Cardiac muscle cell (in vitro differentiated cells and primary cell): ENCODE data around the gene GSE1. TPM values are rescaled to one million over a fixed set of nuclear protein-coding genes. Genes with fewer than 3 reads are reported as not detected.
A peak's percentile ranks its signal among the peaks of the same experiment; 100 is the strongest.

Source experiments
- DNase-seq, 2 donors: peaks; one replicate each; pipeline versions ENCODE4 v3.0.0 to v3.0.0-alpha.2; 2010 to 2017; ENCODE audit warnings: low read depth in 1 of 2, low spot score in 1 of 2
- H3K27ac ChIP-seq: fragments of 200-600 bp; sonication (generic); 2 replicates; pipeline ENCODE4 v1.5.1; 2016
- H3K27me3 ChIP-seq: fragments of 200-600 bp; sonication (generic); 2 replicates; pipeline ENCODE4 v1.6.0; 2016; ENCODE audit warnings: control low read depth
- H3K36me3 ChIP-seq: fragments of 200-600 bp; sonication (generic); 2 replicates; pipeline ENCODE4 v1.5.1; 2016; ENCODE audit warnings: control low read depth
- H3K4me1 ChIP-seq: fragments of 200-600 bp; sonication (generic); 2 replicates; pipeline ENCODE4 v1.8.1; 2017; ENCODE audit warnings: low read depth, mild to moderate bottlenecking, mixed run types
- H3K4me3 ChIP-seq: fragments of 200-600 bp; sonication (generic); 2 replicates; pipeline ENCODE4 v1.5.1; 2016; ENCODE audit warnings: mild to moderate bottlenecking
- H3K9me3 ChIP-seq: fragments of 200-600 bp; sonication (generic); 2 replicates; pipeline ENCODE4 v1.5.1; 2017; ENCODE audit warnings: low read depth, mild to moderate bottlenecking, control low read depth
- polyA plus RNA-seq: library from polyadenylated mRNA; unstranded; fragments of >200 nt; fragmentation: Nextera tagmentation; extraction: Ambion mirVana; gene quantifications from 2 replicates; pipeline ENCODE4 v1.2.1, GENCODE V29; 2016
- total RNA-seq: library from RNA; depleted of rRNA; stranded (reverse); fragments of >200 nt; gene quantifications from 2 replicates; pipeline ENCODE4 v1.2.3, GENCODE V29; 2016
- TF ChIP-seq, protein P1 (sequence below): IDR thresholded peaks from 2 replicates; pipeline ENCODE4 v1.5.1; 2012; ENCODE audit warnings: low read depth, mild to moderate bottlenecking, low read length

Gene GSE1
- total and polyA plus RNA-seq, 2 experiments from 2014 or later = 48.8 to 174 TPM

DNA sequence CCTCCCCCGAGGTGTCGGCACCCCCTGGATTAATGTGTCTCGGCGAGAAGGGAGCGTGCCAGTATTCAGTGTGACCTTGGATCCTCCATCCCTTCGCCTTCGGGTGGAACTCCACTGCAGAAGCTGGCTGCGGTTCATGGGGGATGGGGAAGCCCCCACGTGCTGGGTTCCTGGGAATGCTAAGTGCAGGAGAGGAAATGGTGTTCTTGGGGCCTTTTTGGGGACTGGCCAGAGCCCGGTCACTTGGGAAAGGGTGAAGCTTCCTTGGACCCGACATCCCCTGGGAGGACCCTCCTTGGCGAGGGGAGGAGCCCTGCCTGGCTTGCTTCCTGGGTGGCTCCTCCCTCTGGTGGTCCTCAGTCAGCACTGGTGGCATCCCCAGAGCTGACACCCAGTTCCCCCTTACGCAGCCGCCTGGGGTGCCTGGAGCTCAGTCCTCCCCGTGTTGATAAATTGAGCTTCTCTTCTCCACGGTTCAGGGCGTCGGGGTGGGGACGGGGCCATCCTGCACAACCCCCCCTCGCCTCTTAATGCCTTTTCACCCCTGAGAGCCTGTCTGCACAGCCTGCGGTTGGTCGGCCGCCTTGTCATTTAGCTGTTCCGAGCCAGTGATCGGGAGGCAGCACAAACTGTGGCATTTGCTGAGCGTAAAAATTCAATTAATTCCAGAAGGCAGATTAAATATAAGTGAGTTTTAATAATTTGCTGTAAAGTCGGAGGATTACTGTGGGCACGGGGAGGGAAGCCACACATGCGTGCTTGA is 30.7 kb upstream of the GSE1 start:
- Histone ChIP-seq H3K36me3 (no peaks in the 10 kb centered on the region), H3K4me1 (peaks cover 54% of the 10 kb centered on the region), H3K4me3 (no peak overlapping the region), H3K9me3 (no peaks in the 10 kb centered on the region), H3K27ac (no peak overlapping the region), H3K27me3 (no peaks in the 10 kb centered on the region)
- TF ChIP-seq, protein P1, sequence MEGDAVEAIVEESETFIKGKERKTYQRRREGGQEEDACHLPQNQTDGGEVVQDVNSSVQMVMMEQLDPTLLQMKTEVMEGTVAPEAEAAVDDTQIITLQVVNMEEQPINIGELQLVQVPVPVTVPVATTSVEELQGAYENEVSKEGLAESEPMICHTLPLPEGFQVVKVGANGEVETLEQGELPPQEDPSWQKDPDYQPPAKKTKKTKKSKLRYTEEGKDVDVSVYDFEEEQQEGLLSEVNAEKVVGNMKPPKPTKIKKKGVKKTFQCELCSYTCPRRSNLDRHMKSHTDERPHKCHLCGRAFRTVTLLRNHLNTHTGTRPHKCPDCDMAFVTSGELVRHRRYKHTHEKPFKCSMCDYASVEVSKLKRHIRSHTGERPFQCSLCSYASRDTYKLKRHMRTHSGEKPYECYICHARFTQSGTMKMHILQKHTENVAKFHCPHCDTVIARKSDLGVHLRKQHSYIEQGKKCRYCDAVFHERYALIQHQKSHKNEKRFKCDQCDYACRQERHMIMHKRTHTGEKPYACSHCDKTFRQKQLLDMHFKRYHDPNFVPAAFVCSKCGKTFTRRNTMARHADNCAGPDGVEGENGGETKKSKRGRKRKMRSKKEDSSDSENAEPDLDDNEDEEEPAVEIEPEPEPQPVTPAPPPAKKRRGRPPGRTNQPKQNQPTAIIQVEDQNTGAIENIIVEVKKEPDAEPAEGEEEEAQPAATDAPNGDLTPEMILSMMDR = no peak
- DNase-seq = no peak

DNA sequence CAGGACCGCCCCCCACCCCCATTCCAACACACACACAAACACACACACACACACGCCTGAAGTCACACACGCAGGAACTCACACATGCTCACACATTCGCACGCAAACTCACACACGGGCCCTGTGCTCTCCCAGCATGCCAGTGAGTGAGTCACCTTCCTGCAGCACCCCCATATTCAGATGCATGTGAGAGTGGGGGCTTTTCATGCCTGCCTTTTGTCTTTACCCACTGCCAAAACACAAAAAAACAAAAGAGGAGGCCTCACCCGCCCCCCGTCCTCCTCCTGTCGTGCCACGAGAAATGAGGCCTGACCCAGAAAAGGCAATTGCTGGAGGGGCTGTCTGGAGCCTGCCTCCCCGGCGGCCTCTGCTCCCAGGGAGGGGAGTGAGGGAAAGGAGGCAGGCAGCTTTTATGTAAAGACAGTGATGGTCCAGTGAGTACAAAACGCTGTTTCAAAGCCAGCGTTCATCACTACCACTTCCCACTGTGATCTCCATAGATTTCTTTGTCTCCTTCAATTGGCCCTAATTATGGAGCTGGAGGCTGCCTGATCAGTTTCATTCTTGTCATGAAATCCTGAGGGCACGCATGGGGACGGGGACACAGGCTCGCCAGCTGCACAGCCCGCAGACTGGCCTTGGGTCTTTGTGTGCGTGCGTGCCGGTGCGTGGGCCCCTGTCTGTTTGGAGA is 29.5 kb upstream of the GSE1 start:
- H3K4me3 ChIP-seq = no peak overlapping the region
- TF ChIP-seq, protein P1 = no peak
- no peaks in the 10 kb centered on the region for H3K36me3 ChIP-seq
- no peaks in the 10 kb centered on the region for H3K27me3 ChIP-seq
- peaks cover 66% of the 10 kb centered on the region for H3K4me1 ChIP-seq
- no peak overlapping the region for H3K27ac ChIP-seq
- no peaks in the 10 kb centered on the region for H3K9me3 ChIP-seq
- DNase-seq = peak in 1 of 2 donors; percentile 53

GRCh38 chr16:85584267-85584666 is 28.9 kb upstream of the GSE1 start:
- Histone ChIP-seq H3K36me3 (no peaks in the 10 kb centered on the region), H3K4me3 (no peak overlapping the region), H3K9me3 (no peaks in the 10 kb centered on the region), H3K4me1 (peaks cover 66% of the 10 kb centered on the region), H3K27me3 (no peaks in the 10 kb centered on the region), H3K27ac (no peak overlapping the region)
- TF ChIP-seq, protein P1 = no peak
- no peak for DNase-seq

DNA sequence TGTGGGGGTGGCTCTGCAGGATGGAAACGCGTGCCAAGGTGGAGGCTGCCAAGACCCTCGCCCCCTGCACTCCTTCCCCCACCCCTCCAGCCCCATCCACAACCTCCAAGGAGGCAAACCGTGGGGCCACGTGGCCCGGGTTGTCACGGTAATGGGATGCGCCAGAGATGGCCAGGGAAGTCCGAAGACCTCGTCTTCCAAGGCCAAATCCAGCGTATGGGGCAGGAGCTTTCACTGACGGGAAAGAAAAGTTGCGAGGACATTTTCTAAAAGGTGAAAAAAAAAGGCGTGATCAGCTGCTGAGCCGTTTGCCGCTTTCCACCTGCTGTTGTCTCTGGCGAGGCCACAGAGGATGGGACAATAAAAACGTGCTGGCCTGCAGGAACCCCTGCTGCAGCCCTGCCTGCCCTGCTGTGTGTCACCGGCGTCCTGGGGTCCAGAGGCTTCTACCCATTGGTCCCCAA is 28.3 kb upstream of the GSE1 start:
- Histone ChIP-seq H3K27me3 (no peaks in the 10 kb centered on the region), H3K9me3 (no peaks in the 10 kb centered on the region), H3K4me3 (no peak overlapping the region), H3K36me3 (no peaks in the 10 kb centered on the region), H3K27ac (no peak overlapping the region), H3K4me1 (peaks cover 60% of the 10 kb centered on the region)
- TF ChIP-seq, protein P1 = no peak
- DNase-seq = no peak

- Histone ChIP-seq H3K36me3 (no peaks in the 10 kb centered on the region), H3K27ac (no peak overlapping the region), H3K27me3 (no peaks in the 10 kb centered on the region), H3K4me3 (no peak overlapping the region), H3K9me3 (no peaks in the 10 kb centered on the region), H3K4me1 (peaks cover 57% of the 10 kb centered on the region)
- no peak for DNase-seq
- TF ChIP-seq, protein P1 = no peak
These were observed 27.4 kb upstream of the GSE1 start for GRCh38 chr16:85585711-85586110.
